Mesothelial cell of epicardium (in vitro differentiated cells): ENCODE results near the gene YWHAQ. TPM values are rescaled to one million over a fixed set of nuclear protein-coding genes. Genes with fewer than 3 reads are reported as not detected.

Experiments
- DNase-seq, 2 experiments: peaks; one replicate each; pipeline ENCODE4 v3.0.0; 2021; ENCODE audit warnings: low spot score in 2 of 2; ENCODE audit not compliant: unreplicated experiment in 2 of 2
- H3K27ac Mint-ChIP-seq: 2 replicates; pipeline ENCODE4 v1.8.0; 2021; ENCODE audit warnings: mixed read lengths
- H3K27me3 Mint-ChIP-seq: 2 replicates; pipeline ENCODE4 v1.8.0; 2021; ENCODE audit warnings: low read depth, mixed read lengths
- H3K36me3 Mint-ChIP-seq: 2 replicates; pipeline ENCODE4 v1.8.0; 2021; ENCODE audit warnings: mixed read lengths
- H3K4me1 Mint-ChIP-seq: 2 replicates; pipeline ENCODE4 v1.8.0; 2021; ENCODE audit warnings: mixed read lengths
- H3K4me3 Mint-ChIP-seq: 2 replicates; pipeline ENCODE4 v1.8.0; 2021; ENCODE audit warnings: mild to moderate bottlenecking, moderate library complexity, mixed read lengths
- H3K9me3 Mint-ChIP-seq: 2 replicates; pipeline ENCODE4 v1.8.0; 2021; ENCODE audit warnings: mixed read lengths
- CTCF ChIP-seq: fragments of 200-600 bp; sonication (generic); IDR thresholded peaks from one replicate; pipeline ENCODE4 v1.5.0; 2021; ENCODE audit warnings: antibody characterized with exemption; ENCODE audit not compliant: unreplicated experiment
- total RNA-seq: library from RNA; stranded (reverse); gene quantifications from 3 replicates; pipeline ENCODE4 v1.2.1, GENCODE V29; 2021

The YWHAQ gene
- total RNA-seq, 1 donor from 2014 or later, result 248 TPM

- Mint-ChIP-seq H3K27me3 (peaks cover 7% of the 10 kb centered on the region), H3K27ac (no peak overlapping the region), H3K36me3 (no peaks in the 10 kb centered on the region), H3K4me1 (peaks cover 8% of the 10 kb centered on the region), H3K4me3 (no peak overlapping the region), H3K9me3 (no peaks in the 10 kb centered on the region)
- DNase-seq, result no peak
- no peak for TF ChIP-seq CTCF
Observed at GRCh38 chr2:9658972-9659371, 28.2 kb upstream of the YWHAQ start.

- H3K27me3 Mint-ChIP-seq, result peaks cover 3% of the 10 kb centered on the region
- no peak for DNase-seq
- no peaks in the 10 kb centered on the region for H3K36me3 Mint-ChIP-seq
- H3K27ac Mint-ChIP-seq, result no peak overlapping the region
- no peak for TF ChIP-seq CTCF
- no peak overlapping the region for H3K4me3 Mint-ChIP-seq
- H3K4me1 Mint-ChIP-seq, result peaks cover 8% of the 10 kb centered on the region
- H3K9me3 Mint-ChIP-seq, result no peaks in the 10 kb centered on the region
Observed at GRCh38 chr2:9657731-9658130, 26.9 kb upstream of the YWHAQ start.

- H3K27me3 Mint-ChIP-seq, result peaks cover 3% of the 10 kb centered on the region
- no peaks in the 10 kb centered on the region for H3K36me3 Mint-ChIP-seq
- no peak overlapping the region for H3K4me3 Mint-ChIP-seq
- TF ChIP-seq CTCF, result no peak
- H3K4me1 Mint-ChIP-seq, result peaks cover 8% of the 10 kb centered on the region
- H3K27ac Mint-ChIP-seq, result no peak overlapping the region
- DNase-seq, result no peak
- H3K9me3 Mint-ChIP-seq, result no peaks in the 10 kb centered on the region
Observed at GRCh38 chr2:9657083-9657482, 26.3 kb upstream of the YWHAQ start.

- Mint-ChIP-seq H3K27me3 (peaks cover 3% of the 10 kb centered on the region), H3K4me3 (no peak overlapping the region), H3K36me3 (no peaks in the 10 kb centered on the region), H3K4me1 (peaks cover 8% of the 10 kb centered on the region), H3K9me3 (no peaks in the 10 kb centered on the region), H3K27ac (no peak overlapping the region)
- DNase-seq, result no peak
- TF ChIP-seq CTCF, result no peak
Observed at GRCh38 chr2:9656270-9656766, 25.5 kb upstream of the YWHAQ start.

GRCh38 chr2:9655441-9656269, 24.9 kb upstream of the YWHAQ start:
- DNase-seq, result no peak
- Mint-ChIP-seq H3K4me1 (peaks cover 8% of the 10 kb centered on the region), H3K27ac (no peak overlapping the region), H3K27me3 (peaks cover 3% of the 10 kb centered on the region), H3K9me3 (no peaks in the 10 kb centered on the region), H3K4me3 (no peak overlapping the region), H3K36me3 (no peaks in the 10 kb centered on the region)
- no peak for TF ChIP-seq CTCF
